IMR-90 (cell line): ENCODE results near the gene HSD17B14. TPM values are rescaled to one million over a fixed set of nuclear protein-coding genes. Genes with fewer than 3 reads are reported as not detected.

ENCODE experiments used
- BHLHE40 ChIP-seq: fragments of 150-350 bp; IDR thresholded peaks from 2 replicates; pipeline ENCODE4 v1.6.1; 2016; ENCODE audit warnings: mild to moderate bottlenecking, low read depth, low read length
- CHD1 ChIP-seq: IDR thresholded peaks from 2 replicates; pipeline ENCODE4 v1.6.1; 2012; ENCODE audit warnings: low read depth, low read length, improper control_type of control experiment
- FOS ChIP-seq: fragments of 150-350 bp; IDR thresholded peaks from 2 replicates; pipeline ENCODE4 v1.6.1; 2016; ENCODE audit warnings: low read depth, low read length
- MXI1 ChIP-seq: IDR thresholded peaks from 2 replicates; pipeline ENCODE4 v1.6.1; 2012; ENCODE audit warnings: low read depth, mild to moderate bottlenecking, low read length, moderate library complexity, borderline replicate concordance
- NFE2L2 ChIP-seq: fragments of 150-350 bp; IDR thresholded peaks from 2 replicates; pipeline ENCODE4 v1.6.1; 2016; ENCODE audit warnings: low read depth, mild to moderate bottlenecking, low read length
- POLR2A ChIP-seq: IDR thresholded peaks from 2 replicates; pipeline ENCODE4 v1.6.1; 2012; ENCODE audit warnings: mild to moderate bottlenecking, low read depth, low read length
- polyA plus RNA-seq, 3 experiments: library from polyadenylated mRNA; depleted of rRNA; stranded (reverse); fragments of >200 nt; gene quantifications; 2 replicates each; pipeline ENCODE4 v1.2.3, GENCODE V29; 2012; ENCODE audit warnings: low replicate concordance in 1 of 3
- total RNA-seq: library from RNA; depleted of rRNA; stranded (reverse); fragments of >200 nt; gene quantifications from 2 replicates; pipeline ENCODE4 v1.2.3, GENCODE V29; 2012
- TF ChIP-seq, protein P1 (sequence below): fragments of 150-350 bp; IDR thresholded peaks from 2 replicates; pipeline ENCODE4 v1.6.1; 2016; ENCODE audit warnings: low read depth, mild to moderate bottlenecking, low read length, moderate library complexity, borderline replicate concordance

The HSD17B14 gene
- total and polyA plus RNA-seq, 2 of the 4 experiments (the other 2 are of a cell fraction): 0.54 to 4.5 TPM

DNA sequence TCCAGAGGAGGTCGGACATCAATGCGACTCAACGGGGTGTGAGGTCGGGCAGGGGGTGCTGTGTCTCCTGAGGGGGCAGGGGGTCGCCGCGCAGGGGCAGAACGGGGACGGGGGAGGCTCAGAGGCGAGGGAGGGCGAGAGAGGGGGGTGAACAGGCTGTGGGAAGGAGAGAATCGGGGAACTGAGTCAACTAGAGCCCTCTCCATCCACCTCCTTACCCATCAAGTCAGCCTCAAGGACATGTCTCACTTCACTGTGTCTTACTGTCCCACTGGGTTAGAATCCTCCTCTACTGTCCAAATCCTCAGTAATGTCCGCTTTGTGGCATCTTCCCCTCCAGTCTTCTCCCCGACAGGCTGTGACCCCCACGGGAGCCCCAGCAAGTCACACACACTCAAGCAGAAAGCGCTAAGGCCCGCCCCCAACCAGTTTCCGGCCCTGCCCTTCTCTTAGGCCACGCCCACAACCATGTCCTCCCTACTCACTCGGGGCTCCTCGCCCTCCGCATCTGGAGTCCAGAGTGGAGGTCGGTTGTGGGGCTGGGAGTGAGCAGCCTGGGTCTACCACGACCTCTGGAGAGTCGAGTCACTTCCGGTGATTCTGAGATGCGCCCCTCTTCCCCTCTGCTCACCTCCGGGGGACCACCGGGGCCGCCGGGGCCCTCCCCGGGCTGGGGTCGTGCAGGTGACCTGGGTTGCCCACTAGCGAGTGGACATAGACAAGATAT is 22.9 kb upstream of the HSD17B14 start (continued):
- TF ChIP-seq, protein P1, sequence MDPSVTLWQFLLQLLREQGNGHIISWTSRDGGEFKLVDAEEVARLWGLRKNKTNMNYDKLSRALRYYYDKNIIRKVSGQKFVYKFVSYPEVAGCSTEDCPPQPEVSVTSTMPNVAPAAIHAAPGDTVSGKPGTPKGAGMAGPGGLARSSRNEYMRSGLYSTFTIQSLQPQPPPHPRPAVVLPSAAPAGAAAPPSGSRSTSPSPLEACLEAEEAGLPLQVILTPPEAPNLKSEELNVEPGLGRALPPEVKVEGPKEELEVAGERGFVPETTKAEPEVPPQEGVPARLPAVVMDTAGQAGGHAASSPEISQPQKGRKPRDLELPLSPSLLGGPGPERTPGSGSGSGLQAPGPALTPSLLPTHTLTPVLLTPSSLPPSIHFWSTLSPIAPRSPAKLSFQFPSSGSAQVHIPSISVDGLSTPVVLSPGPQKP: no peak
- TF ChIP-seq CHD1 (no peak), MXI1 (no peak), BHLHE40 (no peak), POLR2A (no peak), NFE2L2 (no peak), FOS (no peak)
